ENCODE results near the gene ATF5. TPM values are rescaled to one million over a fixed set of nuclear protein-coding genes. Genes with fewer than 3 reads are reported as not detected.
"Not testable (repeated sequence)": the region's sequence is repeated elsewhere in the genome, so short reads cannot be mapped to it uniquely, and the experiment has no call there.

The ATF5 gene
- total RNA-seq, 1 donor from 2014 or later, result 21.7 TPM

- no peak for DNase-seq (ENCODE audit: low spot score in 2 of 2, unreplicated experiment in 2 of 2)
- TF ChIP-seq CTCF (IDR thresholded peaks at IDR 0.05; ENCODE audit: unreplicated experiment), result no peak
- Mint-ChIP-seq H3K27ac (no peak overlapping the region), H3K36me3 (no peaks in the 10 kb centered on the region), H3K9me3 (no peaks in the 10 kb centered on the region), H3K27me3 (ENCODE audit: low read depth) (peaks cover 13% of the 10 kb centered on the region), H3K4me3 (no peak overlapping the region), H3K4me1 (no peaks in the 10 kb centered on the region)
Observed at GRCh38 chr19:49968279-49968922, 39.4 kb downstream of the ATF5 start.

DNA sequence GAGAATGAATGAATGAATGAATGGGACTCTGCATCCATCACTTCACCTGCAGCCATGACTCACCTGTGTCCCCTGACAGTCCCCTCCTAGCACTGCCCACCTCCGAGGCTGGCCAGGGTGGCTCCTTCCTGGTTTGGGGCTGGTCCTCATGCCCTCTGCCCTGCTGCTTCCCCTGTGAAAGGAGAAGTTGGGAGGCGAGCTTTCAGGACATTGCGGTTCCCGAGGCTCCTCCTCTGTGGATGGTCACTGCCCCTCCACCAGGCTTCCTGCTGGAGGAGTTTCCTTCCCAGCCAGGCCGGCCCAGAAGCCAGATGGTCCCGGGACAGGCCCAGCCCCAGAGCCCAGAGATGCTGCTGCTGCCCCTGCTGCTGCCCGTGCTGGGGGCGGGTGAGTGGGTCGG is 40.4 kb downstream of the ATF5 start:
- not testable (repeated sequence) for H3K4me3 Mint-ChIP-seq; DNase-seq (ENCODE audit: low spot score in 2 of 2, unreplicated experiment in 2 of 2); H3K9me3 Mint-ChIP-seq; H3K4me1 Mint-ChIP-seq; H3K36me3 Mint-ChIP-seq; H3K27ac Mint-ChIP-seq
- peaks cover 13% of the 10 kb centered on the region for H3K27me3 Mint-ChIP-seq (ENCODE audit: low read depth)

DNA sequence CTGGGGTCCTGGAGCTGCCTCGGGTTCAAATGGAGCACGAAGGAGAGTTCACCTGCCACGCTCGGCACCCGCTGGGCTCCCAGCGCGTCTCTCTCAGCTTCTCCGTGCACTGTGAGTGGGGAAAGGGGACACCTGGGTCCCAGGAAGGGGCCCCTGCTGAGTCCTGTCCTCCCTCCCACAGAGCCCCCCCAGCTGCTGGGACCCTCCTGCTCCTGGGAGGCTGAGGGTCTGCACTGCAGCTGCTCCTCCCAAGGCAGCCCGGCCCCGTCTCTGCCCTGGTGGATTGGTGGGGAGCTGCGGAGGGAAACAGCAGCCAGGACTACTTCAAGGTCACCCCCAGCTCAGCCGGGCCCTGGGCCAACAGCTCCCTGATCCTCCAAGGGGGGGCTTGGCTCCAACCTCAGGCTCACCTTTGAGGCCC is 43.0 kb downstream of the ATF5 start:
- peaks cover 9% of the 10 kb centered on the region for H3K27me3 Mint-ChIP-seq (ENCODE audit: low read depth)

GRCh38 chr19:49972841-49973240 is 43.8 kb downstream of the ATF5 start:
- no peak for DNase-seq (ENCODE audit: low spot score in 2 of 2, unreplicated experiment in 2 of 2)
- no peaks in the 10 kb centered on the region for H3K9me3 Mint-ChIP-seq
- TF ChIP-seq CTCF (IDR thresholded peaks at IDR 0.05; ENCODE audit: unreplicated experiment), result no peak
- H3K4me1 Mint-ChIP-seq, result no peaks in the 10 kb centered on the region
- peaks cover 6% of the 10 kb centered on the region for H3K36me3 Mint-ChIP-seq
- no peak overlapping the region for H3K4me3 Mint-ChIP-seq
- H3K27ac Mint-ChIP-seq, result no peak overlapping the region
- peaks cover 8% of the 10 kb centered on the region for H3K27me3 Mint-ChIP-seq (ENCODE audit: low read depth)

More for the DNA sequence above, 43.0 kb downstream of the ATF5 start:
- H3K4me3 Mint-ChIP-seq, result no peak overlapping the region
- no peaks in the 10 kb centered on the region for H3K9me3 Mint-ChIP-seq
- no peak for DNase-seq (ENCODE audit: low spot score in 2 of 2, unreplicated experiment in 2 of 2)
- peaks cover 6% of the 10 kb centered on the region for H3K36me3 Mint-ChIP-seq
- no peaks in the 10 kb centered on the region for H3K4me1 Mint-ChIP-seq
- no peak overlapping the region for H3K27ac Mint-ChIP-seq
- no peak for TF ChIP-seq CTCF (IDR thresholded peaks at IDR 0.05; ENCODE audit: unreplicated experiment)

DNA sequence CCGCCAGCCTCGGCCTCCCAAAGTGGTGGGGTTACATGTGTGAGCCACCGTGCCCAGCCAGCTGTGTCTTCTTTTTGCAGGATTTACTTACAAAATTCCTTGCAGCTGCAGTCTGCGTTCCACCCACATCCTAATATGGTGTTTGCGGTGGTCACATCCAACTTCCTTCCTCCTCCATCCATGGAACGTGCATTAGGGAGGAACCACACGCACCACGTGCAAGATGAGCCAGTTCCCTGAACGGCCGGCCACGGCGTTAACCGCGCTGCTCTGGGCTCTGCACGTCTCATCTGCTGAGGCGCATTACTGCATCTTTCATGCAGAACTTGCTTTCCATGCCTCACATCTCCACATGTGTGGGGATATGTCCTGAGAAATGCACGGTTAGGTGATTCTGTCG is 45.0 kb downstream of the ATF5 start:
- Mint-ChIP-seq H3K4me3 (no peak overlapping the region), H3K4me1 (no peaks in the 10 kb centered on the region), H3K9me3 (no peaks in the 10 kb centered on the region), H3K36me3 (peaks cover 8% of the 10 kb centered on the region), H3K27me3 (ENCODE audit: low read depth) (peaks cover 8% of the 10 kb centered on the region), H3K27ac (no peak overlapping the region)
- no peak for DNase-seq (ENCODE audit: low spot score in 2 of 2, unreplicated experiment in 2 of 2)
- TF ChIP-seq CTCF (IDR thresholded peaks at IDR 0.05; ENCODE audit: unreplicated experiment), result no peak

DNA sequence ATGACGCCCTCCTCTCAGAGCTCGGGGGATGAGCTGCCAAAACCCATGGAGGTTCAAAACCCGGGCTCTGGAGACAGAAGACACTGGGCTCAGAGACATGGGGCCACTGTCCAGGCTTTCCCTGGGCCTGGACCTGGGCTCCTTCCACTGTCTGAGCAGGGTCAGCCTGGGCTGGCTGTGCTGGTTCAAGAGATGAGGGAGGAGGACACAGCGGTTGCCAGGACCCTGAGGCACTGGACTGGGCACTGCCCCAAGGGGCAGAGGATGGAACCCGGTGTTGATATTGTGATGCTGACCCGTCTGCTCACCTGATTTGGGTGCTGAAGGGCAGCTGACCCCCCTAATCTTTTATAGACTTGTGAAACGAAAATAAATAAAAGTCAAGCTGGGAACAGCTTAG is 46.0 kb downstream of the ATF5 start:
- no peaks in the 10 kb centered on the region for H3K9me3 Mint-ChIP-seq
- H3K36me3 Mint-ChIP-seq, result peaks cover 8% of the 10 kb centered on the region
- H3K27me3 Mint-ChIP-seq (ENCODE audit: low read depth), result peaks cover 4% of the 10 kb centered on the region
- no peak overlapping the region for H3K27ac Mint-ChIP-seq
- DNase-seq (ENCODE audit: low spot score in 2 of 2, unreplicated experiment in 2 of 2), result no peak
- TF ChIP-seq CTCF (IDR thresholded peaks at IDR 0.05; ENCODE audit: unreplicated experiment), result no peak
- H3K4me3 Mint-ChIP-seq, result no peak overlapping the region
- H3K4me1 Mint-ChIP-seq, result no peaks in the 10 kb centered on the region

Measured in mesothelial cell of epicardium (in vitro differentiated cells).